DMS53 (cell line): Measurements from ENCODE around the gene DOCK2.
"Not testable (repeated sequence)": the region's sequence is repeated elsewhere in the genome, so short reads cannot be mapped to it uniquely, and the experiment has no call there.

ENCODE experiments used
- DNase-seq: peaks from one replicate; lab custom pipeline; 2025; lab: John Stamatoyannopoulos, UW

The DOCK2 gene

DNA sequence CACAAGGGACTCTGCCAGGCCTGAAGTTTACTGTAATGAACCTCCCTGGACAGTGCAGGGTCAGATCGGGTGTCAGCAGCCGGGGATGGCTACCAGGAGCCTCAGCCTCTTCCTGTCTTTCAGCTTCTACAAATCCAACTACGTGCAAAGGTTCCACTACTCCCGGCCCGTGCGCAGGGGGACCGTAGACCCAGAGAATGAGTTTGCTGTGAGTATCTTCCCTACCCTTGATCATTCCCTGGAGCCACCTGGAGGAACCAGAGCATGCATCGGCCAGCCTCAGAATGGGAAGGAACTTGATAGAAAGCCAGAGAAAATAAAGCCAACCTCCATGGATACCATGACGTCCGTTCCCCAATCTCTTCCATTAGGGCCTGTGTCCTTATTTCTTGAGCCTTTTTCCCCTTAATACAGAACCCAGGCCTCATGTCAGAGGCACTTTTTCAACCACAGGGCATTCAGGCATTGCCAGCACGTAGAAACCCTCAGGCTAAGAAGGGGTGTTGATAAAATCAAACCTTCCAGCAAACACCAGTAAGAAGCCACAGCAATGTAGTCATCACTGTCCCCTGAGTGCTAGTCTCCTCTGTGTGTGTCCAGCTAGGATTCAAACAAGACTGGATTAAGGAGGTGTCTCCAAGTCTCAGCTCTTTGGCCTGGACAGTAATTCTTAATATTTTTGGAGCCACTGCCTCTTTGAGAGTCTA, 419.6 kb downstream of the DOCK2 start:
- no peak for DNase-seq

DNA sequence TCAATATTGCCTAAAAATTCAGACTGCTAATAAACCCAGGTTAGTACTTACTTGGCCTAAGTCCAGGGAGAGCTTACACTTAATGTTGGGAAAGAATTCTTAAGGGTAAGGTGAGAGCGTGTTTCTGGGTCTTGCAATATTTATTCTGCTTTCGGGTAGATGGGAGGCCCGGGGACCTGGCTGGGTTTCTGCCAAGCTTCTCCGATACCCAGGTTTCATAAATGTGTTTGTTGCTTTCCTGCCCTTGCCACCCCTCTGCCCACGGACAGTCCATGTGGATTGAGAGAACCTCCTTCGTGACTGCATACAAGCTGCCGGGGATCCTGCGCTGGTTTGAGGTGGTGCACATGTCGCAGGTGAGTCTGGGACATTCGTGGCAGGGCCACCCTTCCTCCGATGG, 420.2 kb downstream of the DOCK2 start:
- no peak for DNase-seq

GRCh38 chr5:170059221-170059620, 422.1 kb downstream of the DOCK2 start:
- no peak for DNase-seq

GRCh38 chr5:170067152-170067551, 430.1 kb downstream of the DOCK2 start:
- DNase-seq, result no peak

GRCh38 chr5:170067574-170068170, 430.6 kb downstream of the DOCK2 start:
- no peak for DNase-seq

DNA sequence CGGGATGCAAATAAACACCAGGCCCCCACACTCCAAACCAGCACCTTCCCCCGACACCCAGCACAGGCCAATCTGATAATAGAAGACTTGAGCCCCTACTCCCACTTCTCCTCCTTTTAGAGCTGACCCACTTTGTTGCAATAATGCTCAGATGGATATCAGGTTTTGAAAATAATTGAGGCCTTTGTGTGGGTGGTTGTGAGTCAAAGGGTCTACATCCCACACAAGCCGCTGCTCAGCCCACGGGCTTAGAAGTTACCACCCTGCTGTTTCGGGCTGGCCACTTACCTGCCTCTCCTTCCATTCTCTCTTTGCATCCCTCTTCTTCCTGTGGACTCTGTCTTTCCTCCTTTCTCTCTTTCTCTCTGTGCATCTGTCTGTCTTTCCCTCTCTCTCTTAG, 432.4 kb downstream of the DOCK2 start:
- no peak for DNase-seq

DNA sequence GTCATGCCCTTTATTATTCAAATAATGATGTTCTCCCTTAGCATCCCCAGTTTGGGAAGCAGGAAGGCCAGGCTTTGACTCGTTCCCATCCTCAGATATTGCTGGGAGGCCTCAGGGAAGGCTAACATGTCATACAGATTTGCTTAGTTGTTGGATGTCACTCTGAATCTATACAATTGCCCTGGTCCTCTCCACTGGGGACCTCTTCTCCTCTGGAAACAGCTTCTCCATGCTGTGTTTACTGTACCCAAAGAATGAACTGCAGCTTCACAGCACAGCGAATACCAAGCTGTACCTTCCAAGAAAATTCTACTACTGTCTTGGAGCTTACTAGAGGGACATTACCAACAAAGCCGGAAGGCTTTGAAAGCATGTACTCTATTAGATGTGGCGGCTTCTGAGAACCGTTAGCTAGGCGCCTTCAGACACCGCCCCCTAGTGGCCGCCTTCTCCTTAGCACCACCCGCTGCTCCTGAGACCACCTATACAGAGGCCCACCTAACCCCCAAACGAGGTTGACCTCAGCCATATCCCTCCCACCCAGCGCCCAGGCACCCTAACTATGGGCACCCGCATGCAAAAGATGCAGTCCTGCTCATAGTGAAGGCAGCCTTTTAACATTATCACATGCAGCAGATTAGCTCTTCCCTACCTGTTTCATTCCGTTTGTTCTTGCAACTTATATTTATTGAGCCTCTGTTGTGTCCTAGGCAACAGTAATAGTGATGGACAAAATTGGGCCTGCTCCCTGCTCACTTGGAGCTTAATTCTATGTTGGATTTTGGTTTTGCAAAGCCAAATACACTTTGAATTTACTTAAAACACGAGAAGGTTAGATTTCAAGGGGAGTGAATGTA, 433.7 kb downstream of the DOCK2 start:
- DNase-seq, result peak; percentile 49

- no peak for DNase-seq
Measured at GRCh38 chr5:170071748-170072147, 434.7 kb downstream of the DOCK2 start.

DNA sequence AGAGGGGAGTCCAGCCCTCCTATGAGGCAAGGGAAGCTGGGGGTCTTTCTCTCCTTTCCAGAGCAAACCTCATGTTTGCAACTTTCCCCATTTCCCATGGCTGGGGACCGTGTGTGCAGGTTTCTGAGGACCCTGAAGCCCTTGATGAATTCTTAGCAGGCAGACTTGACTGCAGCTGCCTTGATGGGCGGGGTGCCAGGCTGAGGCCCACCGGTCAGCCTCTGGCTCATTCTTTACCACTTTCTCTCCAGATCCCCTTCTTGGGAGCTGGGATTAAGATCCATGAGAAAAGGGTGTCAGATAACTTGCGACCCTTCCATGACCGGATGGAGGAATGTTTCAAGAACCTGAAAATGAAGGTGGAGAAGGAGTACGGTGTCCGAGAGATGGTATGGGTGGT, 438.6 kb downstream of the DOCK2 start:
- no peak for DNase-seq

GRCh38 chr5:170076211-170076610, 439.1 kb downstream of the DOCK2 start:
- DNase-seq, result no peak

DNA sequence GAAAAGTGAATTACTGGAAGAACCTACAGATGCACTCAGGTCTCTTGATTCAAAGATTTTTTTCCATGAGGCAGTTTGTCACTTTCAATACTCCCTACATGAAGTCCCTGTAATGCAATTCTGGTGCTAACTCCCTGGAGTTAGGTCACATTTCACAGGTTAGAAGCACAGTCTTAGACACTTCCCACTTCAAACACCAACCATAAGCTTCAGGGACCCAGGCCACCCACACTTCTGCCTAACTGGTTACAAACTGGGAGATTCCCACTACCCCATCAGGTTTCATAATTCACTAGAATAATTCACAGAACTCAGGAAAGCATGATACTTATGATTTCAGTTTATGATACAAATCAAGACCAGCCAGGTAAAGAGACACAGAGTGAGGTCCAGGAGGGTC, 439.7 kb downstream of the DOCK2 start:
- no peak for DNase-seq

- no peak for DNase-seq
Measured at GRCh38 chr5:170077526-170077925, 440.5 kb downstream of the DOCK2 start.

DNA sequence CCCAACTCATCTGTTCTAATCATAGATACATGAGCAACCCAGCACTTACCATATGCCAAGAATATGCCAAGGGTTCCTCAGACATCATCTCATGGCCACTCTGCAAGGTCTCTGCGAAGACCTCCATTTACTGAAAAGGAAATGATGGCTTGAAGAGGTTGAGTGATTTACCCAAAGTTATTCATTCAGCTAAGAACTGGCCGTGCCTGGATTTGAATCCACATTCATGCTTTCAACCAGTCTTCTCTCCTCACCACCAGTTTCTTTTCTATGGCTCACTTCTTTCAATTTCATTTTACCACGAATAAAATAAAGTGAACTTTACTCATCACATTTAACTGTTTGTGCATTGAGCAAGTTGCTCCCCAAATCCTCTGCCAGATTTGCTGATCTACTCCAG, 441.4 kb downstream of the DOCK2 start:
- no peak for DNase-seq

GRCh38 chr5:170078931-170079330, 441.9 kb downstream of the DOCK2 start:
- DNase-seq, result no peak

GRCh38 chr5:170080217-170080616, 443.1 kb downstream of the DOCK2 start:
- no peak for DNase-seq

GRCh38 chr5:170080786-170081445, 443.8 kb downstream of the DOCK2 start:
- DNase-seq, result no peak

DNA sequence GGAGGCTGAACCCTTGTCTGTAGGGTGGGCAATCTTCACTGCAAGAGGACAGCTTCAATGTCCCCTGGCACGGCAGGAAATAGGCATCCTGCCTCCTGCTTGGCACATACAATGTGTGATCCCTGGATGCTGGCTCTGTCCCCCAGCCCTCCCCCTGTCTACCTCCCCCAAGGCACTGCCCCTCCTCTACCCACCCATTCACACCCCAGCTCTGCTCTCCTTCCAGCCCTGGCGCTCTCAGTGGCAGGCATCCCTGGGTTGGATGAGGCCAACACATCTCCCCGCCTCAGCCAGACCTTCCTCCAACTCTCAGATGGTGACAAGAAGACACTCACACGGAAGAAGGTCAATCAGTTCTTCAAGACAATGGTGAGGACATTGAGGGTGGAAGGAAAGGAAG, 444.5 kb downstream of the DOCK2 start:
- DNase-seq, result no peak

DNA sequence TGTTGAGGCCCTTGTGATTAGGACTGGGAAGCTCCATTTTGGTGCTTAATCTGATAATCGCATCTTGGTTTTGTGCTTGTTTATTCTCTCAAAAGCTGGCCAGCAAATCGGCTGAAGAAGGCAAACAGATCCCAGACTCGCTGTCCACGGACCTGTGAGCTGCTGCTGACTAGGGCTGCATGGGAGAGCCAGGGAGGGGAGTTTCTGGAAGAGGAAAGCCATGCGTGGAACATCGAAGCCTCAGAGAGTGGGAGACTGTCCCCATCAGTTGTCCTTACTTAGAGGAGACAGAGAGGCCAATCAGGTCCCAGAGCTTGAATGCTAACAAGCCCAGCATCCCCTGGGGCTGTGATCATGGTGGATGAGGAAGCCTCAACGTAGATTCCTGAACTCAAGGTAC, 445.6 kb downstream of the DOCK2 start:
- DNase-seq, result no peak

DNA sequence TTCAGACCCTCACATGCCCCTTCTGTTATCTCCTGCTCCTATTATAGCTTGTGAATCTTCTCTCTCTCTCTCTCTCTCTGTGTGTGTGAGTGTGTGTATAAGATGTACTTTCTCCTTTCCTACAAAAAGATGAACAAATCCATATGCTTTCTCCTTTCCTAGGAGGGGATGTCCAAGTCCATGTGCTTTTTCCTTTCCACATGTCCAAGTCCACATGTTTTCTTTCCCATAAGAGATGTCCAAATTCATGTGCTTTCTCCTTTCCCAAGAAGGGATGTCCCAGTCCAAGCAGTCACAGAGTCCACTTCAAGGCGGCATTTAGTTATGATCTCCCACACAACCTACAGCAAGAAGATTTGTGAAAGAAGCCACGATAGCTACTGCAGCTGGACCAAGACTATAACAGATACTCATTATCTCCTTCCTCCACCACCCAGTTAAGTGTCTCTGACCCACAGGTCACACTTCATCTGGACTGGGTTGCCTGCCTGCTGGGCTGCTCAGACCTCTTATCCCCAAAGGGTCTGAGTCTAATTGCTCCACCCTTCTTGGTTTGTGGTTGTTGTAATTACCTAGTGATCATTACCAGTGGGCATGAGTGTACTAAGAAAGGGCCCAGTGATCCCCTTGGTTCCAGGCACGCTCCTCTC, 450.2 kb downstream of the DOCK2 start:
- no peak for DNase-seq

DNA sequence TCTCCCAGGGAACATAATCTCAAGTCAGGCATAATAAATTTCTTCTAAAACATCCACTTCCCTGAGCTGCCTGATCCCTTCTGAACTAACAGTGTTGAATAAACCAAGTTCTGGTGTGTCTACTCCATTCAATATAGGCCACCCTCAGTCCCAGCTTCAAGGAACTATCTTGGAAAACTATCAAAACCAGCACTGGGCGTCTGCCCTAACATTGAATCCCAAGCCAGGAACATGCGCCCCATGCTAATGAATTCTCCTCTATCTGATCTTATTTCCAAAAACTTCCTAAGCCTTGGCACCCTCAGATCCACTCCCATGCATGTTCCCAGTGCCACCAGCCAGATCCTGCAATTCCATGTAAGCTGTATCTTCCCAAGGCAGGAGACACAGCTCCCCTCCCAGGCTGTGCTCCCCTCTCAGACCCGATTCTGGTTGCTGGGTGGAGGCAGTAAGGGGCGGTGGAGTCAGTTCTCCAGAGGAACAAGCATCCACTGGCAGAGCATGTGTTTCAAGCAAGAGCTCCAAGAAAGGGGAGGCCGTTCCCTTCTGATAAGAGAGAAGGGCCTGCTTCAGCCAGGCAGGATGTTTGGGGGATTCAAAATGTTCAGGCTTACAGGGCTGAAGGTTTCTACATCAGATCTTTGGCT, 455.5 kb downstream of the DOCK2 start:
- no peak for DNase-seq

DNA sequence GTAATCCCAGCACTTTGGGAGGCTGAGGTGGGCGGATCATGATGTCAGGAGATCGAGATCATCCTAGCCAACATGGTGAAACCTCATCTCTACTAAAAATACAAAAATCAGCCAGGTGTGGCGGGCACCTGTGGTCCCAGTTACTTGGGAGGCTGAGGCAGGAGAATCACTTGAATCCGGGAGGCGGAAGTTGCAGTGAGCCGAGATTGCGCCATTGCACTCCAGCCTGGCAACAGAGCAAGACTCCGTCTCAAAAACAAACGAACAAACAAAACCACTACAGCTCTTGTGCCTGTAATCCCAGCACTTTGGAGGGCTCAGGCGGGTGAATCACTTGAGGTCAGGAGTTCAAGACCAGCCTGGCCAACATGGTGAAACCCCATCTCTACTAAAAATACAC, 457.3 kb downstream of the DOCK2 start:
- not testable (repeated sequence) for DNase-seq

GRCh38 chr5:170095646-170096045, 458.6 kb downstream of the DOCK2 start:
- DNase-seq, result no peak
